Measurements from ENCODE around the gene ATP23.

Gene ATP23

GRCh38 chr12:58007875-58008274 is 66.5 kb downstream of the ATP23 start:
- ChIA-PET POLR2A (no interaction called here), CTCF (no interaction called here)

GRCh38 chr12:58008634-58009033 is 67.3 kb downstream of the ATP23 start:
- no peak overlapping the region for H3K4me3 ChIP-seq (ENCODE audit: low read depth, low read length)
- TF ChIP-seq, protein P1, sequence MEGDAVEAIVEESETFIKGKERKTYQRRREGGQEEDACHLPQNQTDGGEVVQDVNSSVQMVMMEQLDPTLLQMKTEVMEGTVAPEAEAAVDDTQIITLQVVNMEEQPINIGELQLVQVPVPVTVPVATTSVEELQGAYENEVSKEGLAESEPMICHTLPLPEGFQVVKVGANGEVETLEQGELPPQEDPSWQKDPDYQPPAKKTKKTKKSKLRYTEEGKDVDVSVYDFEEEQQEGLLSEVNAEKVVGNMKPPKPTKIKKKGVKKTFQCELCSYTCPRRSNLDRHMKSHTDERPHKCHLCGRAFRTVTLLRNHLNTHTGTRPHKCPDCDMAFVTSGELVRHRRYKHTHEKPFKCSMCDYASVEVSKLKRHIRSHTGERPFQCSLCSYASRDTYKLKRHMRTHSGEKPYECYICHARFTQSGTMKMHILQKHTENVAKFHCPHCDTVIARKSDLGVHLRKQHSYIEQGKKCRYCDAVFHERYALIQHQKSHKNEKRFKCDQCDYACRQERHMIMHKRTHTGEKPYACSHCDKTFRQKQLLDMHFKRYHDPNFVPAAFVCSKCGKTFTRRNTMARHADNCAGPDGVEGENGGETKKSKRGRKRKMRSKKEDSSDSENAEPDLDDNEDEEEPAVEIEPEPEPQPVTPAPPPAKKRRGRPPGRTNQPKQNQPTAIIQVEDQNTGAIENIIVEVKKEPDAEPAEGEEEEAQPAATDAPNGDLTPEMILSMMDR (IDR thresholded peaks at IDR 0.05; ENCODE audit: insufficient read depth, low read length, missing control alignments): no peak
- no peak for DNase-seq (ENCODE audit: low read depth, low spot score)
- CTCF ChIA-PET: no interaction called here
- POLR2A ChIA-PET: no interaction called here

More at GRCh38 chr12:58007875-58008274, 66.5 kb downstream of the ATP23 start:
- no peak overlapping the region for H3K4me3 ChIP-seq (ENCODE audit: low read depth, low read length)
- DNase-seq (ENCODE audit: low read depth, low spot score): no peak
- TF ChIP-seq, protein P1 (IDR thresholded peaks at IDR 0.05; ENCODE audit: insufficient read depth, low read length, missing control alignments): no peak

Data from AG04449 (cell line).